GM19043 (cell line): Measurements from ENCODE around the gene RTL5.
"Not testable (repeated sequence)": the region's sequence is repeated elsewhere in the genome, so short reads cannot be mapped to it uniquely, and the experiment has no call there.

Experiments
- ATAC-seq: cut with Tn5 transposase; IDR thresholded peaks from one replicate; pipeline ENCODE4 v1.9.1; 2021; ENCODE audit warnings: low read depth; ENCODE audit not compliant: unreplicated experiment

The RTL5 gene

DNA sequence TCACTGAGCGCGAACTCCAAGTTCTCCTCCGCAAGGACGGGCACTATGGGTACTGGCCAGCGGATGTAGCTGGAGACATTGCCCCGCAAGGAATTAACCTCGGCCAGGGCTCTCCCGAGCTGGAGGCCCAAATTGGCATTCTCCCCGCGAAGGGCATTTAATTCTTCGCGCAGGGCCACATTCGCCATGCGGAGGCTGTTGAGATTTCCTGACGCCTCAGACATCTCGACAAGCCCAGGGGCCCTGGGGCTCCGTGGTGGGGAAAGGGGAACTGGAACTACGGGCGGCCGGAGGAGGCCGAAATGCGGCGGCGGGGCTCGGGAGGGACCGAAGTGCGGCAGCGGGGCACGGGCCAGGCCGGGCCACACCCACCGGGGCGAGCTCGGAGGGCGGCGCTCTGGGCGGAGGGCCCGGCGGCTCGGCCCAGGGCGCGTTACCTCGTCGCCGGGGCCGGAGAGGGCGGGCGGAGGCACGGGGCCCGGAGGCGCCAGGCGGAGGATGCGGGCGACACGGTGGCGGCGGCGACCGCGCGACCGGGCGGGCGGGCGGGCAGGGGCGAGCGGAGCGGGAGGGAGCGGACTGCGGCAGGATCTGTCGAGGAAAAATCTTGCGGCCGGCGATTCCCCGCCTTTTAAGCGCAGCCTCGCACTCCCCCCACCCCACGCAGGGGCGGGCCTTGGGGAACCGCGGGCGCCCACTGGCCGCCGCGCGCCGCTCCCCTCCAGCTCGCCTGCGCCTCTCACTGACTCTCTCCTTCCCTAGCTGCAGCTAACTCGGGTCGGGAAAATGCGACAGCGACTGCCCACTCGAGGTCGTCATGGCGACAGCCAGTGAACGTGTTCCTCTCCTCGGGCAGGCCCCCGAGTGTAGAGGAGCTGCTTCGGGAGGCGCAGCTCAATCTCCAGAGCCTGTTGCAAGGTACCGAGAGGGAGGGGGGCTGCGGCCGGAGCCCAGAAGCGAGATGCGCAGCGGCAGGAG lies at the start of gene RTL5:
RTL5 (minus strand) TSS at position 599 of the 978 bp plus-strand sequence.
- ATAC-seq, result no peak

DNA sequence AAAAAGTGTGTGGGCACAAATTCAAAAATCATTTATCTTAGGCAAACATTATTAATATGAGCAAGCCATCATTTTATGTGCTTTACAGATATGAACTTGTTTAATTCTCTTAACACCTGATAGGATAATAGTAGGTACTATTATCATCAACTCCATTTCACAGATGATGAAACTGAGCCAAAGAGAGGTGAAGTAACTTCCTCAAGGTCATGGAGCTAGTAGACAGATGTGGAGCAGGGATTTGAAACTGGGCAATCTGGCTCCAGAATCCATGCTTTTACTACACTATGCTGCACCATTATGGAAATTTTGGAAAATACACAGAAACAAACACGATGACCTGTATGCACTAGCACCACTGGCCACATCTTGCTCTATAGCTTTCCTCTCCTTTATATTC lies 48.8 kb upstream of the RTL5 start:
- no peak for ATAC-seq

DNA sequence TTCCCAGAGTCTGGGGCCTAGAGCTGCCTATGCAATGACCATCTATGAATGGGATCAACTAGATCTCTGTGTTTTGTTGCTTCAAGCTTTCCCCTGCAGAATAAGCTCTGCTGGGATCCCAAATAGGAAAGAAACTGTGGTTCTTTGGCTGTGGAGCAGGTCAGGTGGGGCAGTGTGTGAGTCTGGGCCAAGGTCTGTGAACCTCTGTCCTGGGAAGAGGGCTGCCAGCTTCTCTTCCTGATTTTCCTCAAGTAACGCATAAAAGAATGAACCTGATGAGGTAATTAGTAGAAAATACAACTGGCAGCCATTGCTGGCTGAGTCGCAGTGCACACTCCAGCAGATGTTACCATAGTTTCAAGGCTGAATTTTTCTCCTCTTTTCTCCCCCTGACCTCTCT lies 45.3 kb upstream of the RTL5 start:
- no peak for ATAC-seq

- ATAC-seq, result not testable (repeated sequence)
These were observed 44.6 kb upstream of the RTL5 start for GRCh38 chrX:72176289-72176688.

- ATAC-seq, result no peak
These were observed 37.5 kb upstream of the RTL5 start for GRCh38 chrX:72169008-72169728.

DNA sequence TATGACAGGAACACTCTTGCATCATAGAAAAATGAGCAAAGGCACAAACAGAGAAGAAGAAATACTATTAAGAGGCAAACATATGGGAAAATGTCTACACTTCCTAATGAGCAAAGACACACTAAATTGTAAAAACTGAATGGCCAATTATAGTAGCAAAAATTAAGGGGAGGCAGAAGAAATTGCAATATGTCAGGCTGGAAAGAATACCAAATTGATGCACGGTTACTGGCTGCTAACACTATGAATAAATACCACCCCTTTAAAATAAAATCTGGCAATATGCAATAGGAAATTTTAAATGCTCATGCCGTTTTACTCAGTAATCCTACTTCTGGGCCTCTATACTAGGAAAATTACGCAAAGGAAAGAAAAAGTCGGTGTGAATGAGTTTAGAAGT lies 33.8 kb upstream of the RTL5 start:
- no peak for ATAC-seq

DNA sequence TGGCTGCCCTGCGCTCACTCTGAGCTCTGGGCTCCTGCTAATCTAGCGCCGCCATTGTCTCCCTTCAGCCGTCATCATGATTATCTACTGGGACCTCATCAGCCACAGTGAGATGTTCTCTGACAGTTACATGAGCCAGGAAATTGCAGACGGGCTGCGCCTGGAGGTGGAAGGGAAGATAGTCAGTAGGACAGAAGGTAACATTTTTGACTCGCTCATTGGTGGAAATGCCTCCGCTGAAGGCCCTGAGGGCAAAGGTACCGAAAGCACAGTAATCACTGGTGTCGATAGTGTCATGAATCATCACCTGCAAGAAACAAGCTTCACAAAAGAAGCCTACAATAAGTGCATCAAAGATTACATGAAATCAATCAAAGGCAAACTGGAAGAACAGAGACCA lies 28.1 kb upstream of the RTL5 start:
- no peak for ATAC-seq

GRCh38 chrX:72158773-72159172 lies 27.1 kb upstream of the RTL5 start:
- ATAC-seq, result no peak

- ATAC-seq, result no peak
These were observed 14.8 kb upstream of the RTL5 start for GRCh38 chrX:72146527-72146926.

- ATAC-seq, result no peak
These were observed 13.5 kb upstream of the RTL5 start for GRCh38 chrX:72145181-72145580.

DNA sequence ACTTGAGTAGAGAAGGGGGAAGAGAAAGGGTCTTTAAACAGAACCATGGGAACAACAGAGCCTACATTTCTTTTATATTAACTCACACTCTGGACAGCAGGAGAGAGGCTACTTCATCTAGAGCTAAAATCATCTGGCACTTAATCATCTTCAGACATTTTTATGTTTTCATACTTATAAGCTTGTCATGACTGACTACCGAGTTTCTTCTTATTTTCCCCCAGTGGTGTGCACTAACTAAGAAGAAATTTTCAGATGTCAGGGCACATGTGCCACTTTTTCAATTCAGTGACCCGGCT lies 11.8 kb upstream of the RTL5 start:
- no peak for ATAC-seq

DNA sequence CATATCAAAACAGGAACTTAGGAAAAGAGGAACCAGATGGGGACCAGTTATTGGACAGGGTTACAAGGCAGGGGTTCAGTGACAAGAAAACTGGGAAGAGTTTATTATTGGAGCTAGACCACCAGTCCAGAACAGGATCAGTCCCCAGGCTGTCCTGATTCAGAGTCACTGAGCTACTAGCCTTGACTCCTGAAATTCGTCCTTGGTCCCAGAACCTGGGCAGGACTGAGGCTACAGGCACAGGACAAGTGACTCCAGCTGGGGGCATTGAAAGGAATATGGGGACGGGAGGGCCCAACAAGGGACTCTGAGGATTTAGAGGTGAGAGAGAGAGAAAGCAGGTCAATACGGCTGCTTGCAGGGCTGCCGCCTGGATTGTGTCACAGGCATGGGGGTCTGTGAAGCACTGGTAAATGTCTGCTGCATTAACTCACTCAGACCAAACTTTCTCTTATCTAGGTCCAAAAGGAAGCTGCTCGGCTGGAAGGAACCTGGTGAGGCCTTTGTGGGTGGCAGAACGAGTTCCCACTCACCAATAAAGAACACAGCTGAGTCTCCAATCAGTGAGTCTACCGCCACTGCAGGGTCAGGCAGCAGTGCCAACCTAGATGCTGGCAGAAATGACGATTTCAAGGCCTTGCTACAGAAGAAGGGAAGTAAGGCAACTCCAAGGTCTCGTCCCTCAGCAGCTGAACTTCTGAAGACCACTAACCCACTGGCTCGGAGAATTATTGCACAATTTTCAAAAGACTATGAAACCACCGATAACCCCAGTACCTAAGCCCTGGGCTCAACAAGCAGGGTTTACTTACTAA lies 11.3 kb upstream of the RTL5 start:
- no peak for ATAC-seq

DNA sequence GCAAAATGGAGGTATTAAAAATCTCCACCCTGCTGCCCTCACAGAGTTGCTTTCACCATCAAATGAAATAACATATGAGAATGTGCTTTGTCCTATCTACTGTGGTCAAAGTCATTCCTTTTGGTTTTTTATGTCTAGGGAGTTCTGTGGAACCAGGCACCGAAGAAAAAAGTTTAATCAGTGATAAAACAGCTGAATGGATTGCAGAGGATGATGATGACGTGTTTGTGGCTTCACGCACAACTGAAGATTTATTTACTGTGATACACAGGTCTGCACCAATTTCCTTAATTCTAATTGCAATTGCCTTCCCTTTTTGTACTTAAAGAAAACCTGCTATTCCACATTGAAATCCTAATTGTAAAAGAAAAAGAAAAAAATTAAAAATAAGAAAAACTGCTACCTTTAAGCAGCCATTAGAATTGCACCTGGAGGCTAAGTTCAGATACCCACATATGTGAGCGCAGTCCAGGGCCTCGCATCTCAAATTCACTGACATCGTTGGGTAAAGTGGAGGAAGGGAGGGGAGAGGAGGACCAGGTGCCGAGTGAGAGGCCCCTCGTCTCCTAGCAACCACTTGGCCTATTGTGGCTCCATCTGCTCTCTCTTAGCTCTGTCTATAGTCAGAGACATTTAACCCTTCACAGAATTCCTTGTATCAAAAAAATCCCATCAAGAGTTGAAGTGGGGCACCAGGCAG lies 10.5 kb upstream of the RTL5 start:
- no peak for ATAC-seq

GRCh38 chrX:72141372-72142004 lies 9.8 kb upstream of the RTL5 start:
- ATAC-seq, result no peak

GRCh38 chrX:72139538-72139937 lies 7.8 kb upstream of the RTL5 start:
- no peak for ATAC-seq

DNA sequence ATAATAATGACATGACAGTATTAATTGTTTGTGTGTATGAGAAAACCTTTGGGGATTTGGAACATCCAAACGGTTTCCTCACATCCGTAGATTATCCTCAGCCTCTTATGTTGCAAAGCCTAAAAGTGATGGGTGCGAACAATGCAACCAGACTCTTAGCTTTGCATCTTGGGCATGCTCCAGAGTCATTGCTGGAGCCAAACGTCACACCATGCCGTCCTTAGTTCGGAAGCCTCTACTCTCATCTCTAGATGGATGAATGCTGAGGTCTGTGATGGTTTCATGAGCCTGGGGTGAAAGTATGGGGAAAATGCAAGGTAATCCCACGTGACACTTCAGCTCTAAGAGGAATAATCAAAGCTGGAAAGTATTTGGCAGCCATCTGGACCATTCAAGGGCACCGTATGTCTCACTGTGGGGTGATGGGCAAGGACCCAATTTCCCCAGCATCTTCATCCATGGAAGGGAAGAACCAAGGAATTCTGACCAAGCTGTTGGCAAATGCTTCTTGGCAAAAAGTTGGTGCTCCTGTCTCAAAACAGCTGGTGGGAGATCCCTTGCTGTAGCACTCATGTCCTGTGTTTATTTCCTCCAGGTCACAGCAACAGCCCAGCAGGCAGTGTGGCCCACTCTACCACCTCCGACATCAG lies 6.3 kb upstream of the RTL5 start:
- ATAC-seq, result no peak

- no peak for ATAC-seq
These were observed 2.3 kb upstream of the RTL5 start for GRCh38 chrX:72133851-72134546.

DNA sequence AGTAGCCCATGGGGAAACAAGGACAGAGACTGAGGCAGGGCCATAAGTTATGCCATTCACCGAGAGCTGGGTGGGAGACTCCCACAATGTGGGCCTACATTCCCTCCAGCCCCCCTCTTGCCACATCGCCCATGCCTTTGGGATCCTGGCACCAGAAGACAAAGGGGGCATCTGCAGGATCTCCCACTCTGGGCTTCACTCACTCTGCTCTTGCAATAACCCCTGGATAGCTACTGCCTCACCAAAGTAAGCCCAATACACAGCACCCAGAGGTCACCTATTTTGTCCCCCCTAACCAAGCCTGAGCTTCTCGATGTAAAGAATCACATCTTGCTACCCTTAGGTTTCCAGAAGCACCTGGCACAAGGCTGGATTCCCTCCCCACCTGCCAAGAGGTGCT lies 741 bp upstream of the RTL5 start:
- no peak for ATAC-seq

GRCh38 chrX:72130762-72131250 lies 909 bp downstream of the RTL5 start:
- no peak for ATAC-seq
